Stomach (tissue), 9 donors: ENCODE data around the gene ATF5. TPM values are rescaled to one million over a fixed set of nuclear protein-coding genes. Genes with fewer than 3 reads are reported as not detected.

Experiments
- DNase-seq, 2 donors: peaks; one replicate each; pipeline versions ENCODE4 v3.0.0 to v3.0.0-alpha.2; 2013 to 2019
- H3K27ac ChIP-seq, 5 donors: fragments of 200-600 bp in 4 of 5; sonication (generic) in 4 of 5; one replicate each; pipeline ENCODE4 v1.5.1; 2013 to 2019; ENCODE audit warnings: mild to moderate bottlenecking in 1 of 5, moderate library complexity in 1 of 5
- H3K27me3 ChIP-seq, 3 donors: fragments of 200-600 bp; sonication (generic); one replicate each; pipeline ENCODE4 v1.5.1; 2017 to 2019; ENCODE audit warnings: mixed run types in 1 of 3
- H3K36me3 ChIP-seq, 4 donors: fragments of 200-600 bp; sonication (generic); 1 replicate in 3 of 4; 2 replicates in 1 of 4; pipeline ENCODE4 v1.5.1; 2016 to 2019
- H3K4me1 ChIP-seq, 4 donors: fragments of 200-600 bp; sonication (generic); one replicate each; pipeline ENCODE4 v1.5.1; 2016 to 2019
- H3K4me3 ChIP-seq, 4 donors: fragments of 200-600 bp; sonication (generic) in 3 of 4; one replicate each; pipeline ENCODE4 v1.5.1; 2016 to 2019; ENCODE audit warnings: mild to moderate bottlenecking in 1 of 4
- H3K9me3 ChIP-seq, 4 donors: fragments of 200-600 bp; sonication (generic); one replicate each; pipeline ENCODE4 v1.5.1; 2016 to 2019
- CTCF ChIP-seq, 7 experiments: fragments of 450-650 bp in 4 of 7; fragments of 200-600 bp in 3 of 7; sonication (generic) in 3 of 7; IDR thresholded peaks; one replicate each; pipeline ENCODE4 v1.5.1; 2016 to 2019; ENCODE audit warnings: antibody characterized with exemption in 7 of 7, control low read depth in 2 of 7, mild to moderate bottlenecking in 1 of 7
- EP300 ChIP-seq: sonication (generic); formaldehyde crosslinking; IDR thresholded peaks from one replicate; pipeline ENCODE4 v1.6.1; 2017; ENCODE audit warnings: antibody characterized with exemption
- POLR2A ChIP-seq, 4 donors: fragments of 450-650 bp; IDR thresholded peaks; one replicate each; pipeline ENCODE4 v1.6.1; 2016; ENCODE audit warnings: antibody characterized with exemption in 4 of 4, control low read depth in 2 of 4, mild to moderate bottlenecking in 1 of 4, moderate library complexity in 1 of 4
- POLR2AphosphoS5 ChIP-seq, 3 donors: sonication (generic); formaldehyde crosslinking; IDR thresholded peaks; one replicate each; pipeline ENCODE4 v1.6.1; 2016; ENCODE audit warnings: antibody characterized with exemption in 3 of 3
- WGBS, 5 donors: extraction: QIAGEN DNeasy Blood & Tissue Kit in 3 of 5; methylation state at CpG; one replicate each; pipeline versions ENCODE4 v1.1.5 to v1.1.7; 2013 to 2018; 5-methylcytosine and 5-hydroxymethylcytosine counted together
- intact Hi-C: fragments of 100-400 bp; cut with DNase I; formaldehyde crosslinking; loops from one replicate; pipeline ENCODE4 v1.15.1; 2023; ENCODE audit warnings: low total_unique reads
- polyA plus RNA-seq, 3 donors: library from polyadenylated mRNA; stranded (reverse); fragments of 200-250 nt; gene quantifications; one replicate each; pipeline ENCODE4 v1.2.3, GENCODE V29; 2013
- total RNA-seq, 5 donors: library from RNA; depleted of rRNA; stranded (reverse); fragments of >200 nt; gene quantifications; one replicate each; pipeline versions ENCODE4 v1.1.0 to v1.2.3, GENCODE V29; 2014 to 2016
- donor health status: healthy with polysubstance abuse.
- donor health status: Bipolar disorder and iron deficiency.
- donor health status: healthy.

Gene ATF5
- total and polyA plus RNA-seq, 8 donors, result 2.2 to 40.3 (median 9.9) TPM

- 71 to 80% (median 75%) methylated on average over 7 to 8 of the region's 8 CpGs for WGBS, 5 donors
- no peak for DNase-seq
- Histone ChIP-seq H3K27ac (no peak overlapping the region), H3K4me3 (no peak overlapping the region), H3K36me3 (no peaks in the 10 kb centered on the region), H3K4me1 (no peaks in the 10 kb centered on the region), H3K9me3 (no peaks in the 10 kb centered on the region), H3K27me3 (peaks cover 0 to 29% (median 0%) of the 10 kb centered on the region in 3 donors)
- intact Hi-C loops, result no loop called here
- no peak for TF ChIP-seq CTCF (IDR thresholded peaks at IDR 0.05)
- no peak for TF ChIP-seq EP300
- no peak for TF ChIP-seq POLR2AphosphoS5 (IDR thresholded peaks at IDR 0.05)
- TF ChIP-seq POLR2A (IDR thresholded peaks at IDR 0.05), result no peak
Measured at GRCh38 chr19:49946415-49946814, 17.4 kb downstream of the ATF5 start.

- Histone ChIP-seq H3K27ac (no peak overlapping the region), H3K36me3 (no peaks in the 10 kb centered on the region), H3K4me3 (no peak overlapping the region), H3K9me3 (no peaks in the 10 kb centered on the region), H3K27me3 (peaks cover 0 to 35% (median 0%) of the 10 kb centered on the region in 3 donors), H3K4me1 (peaks cover 9 to 32% (median 22%) of the 10 kb centered on the region in 4 donors)
- WGBS, 5 donors, result 71 to 85% (median 77%) methylated on average over 10 to 11 of the region's 11 CpGs
- intact Hi-C loops, result no loop called here
- no peak for DNase-seq
- no peak for TF ChIP-seq EP300
- no peak for TF ChIP-seq POLR2A (IDR thresholded peaks at IDR 0.05)
- TF ChIP-seq POLR2AphosphoS5 (IDR thresholded peaks at IDR 0.05), result no peak
- TF ChIP-seq CTCF (IDR thresholded peaks at IDR 0.05), result no peak
Measured at GRCh38 chr19:49949742-49950589, 21.0 kb downstream of the ATF5 start.

GRCh38 chr19:49950590-49950948, 21.6 kb downstream of the ATF5 start:
- WGBS, 5 donors, result 74 to 89% (median 85%) methylated on average over 5 of the region's 5 CpGs

GRCh38 chr19:49950956-49951526, 22.0 kb downstream of the ATF5 start:
- no peak overlapping the region for H3K27ac ChIP-seq
- H3K36me3 ChIP-seq, result no peaks in the 10 kb centered on the region
- no peak for DNase-seq
- H3K27me3 ChIP-seq, result peaks cover 0 to 35% (median 0%) of the 10 kb centered on the region in 3 donors
- WGBS, 5 donors, result 86 to 89% (median 87%) methylated on average over 12 to 13 of the region's 13 CpGs
- TF ChIP-seq POLR2AphosphoS5 (IDR thresholded peaks at IDR 0.05), result no peak
- TF ChIP-seq CTCF (IDR thresholded peaks at IDR 0.05), result no peak
- no peak for TF ChIP-seq POLR2A (IDR thresholded peaks at IDR 0.05)
- no peak for TF ChIP-seq EP300
- intact Hi-C loops, result no loop called here
- H3K4me3 ChIP-seq, result no peak overlapping the region
- peaks cover 12 to 41% (median 27%) of the 10 kb centered on the region in 4 donors for H3K4me1 ChIP-seq
- no peaks in the 10 kb centered on the region for H3K9me3 ChIP-seq

More at GRCh38 chr19:49950590-49950948, 21.6 kb downstream of the ATF5 start:
- Histone ChIP-seq H3K27ac (no peak overlapping the region), H3K4me1 (peaks cover 12 to 39% (median 26%) of the 10 kb centered on the region in 4 donors), H3K27me3 (peaks cover 0 to 35% (median 0%) of the 10 kb centered on the region in 3 donors), H3K9me3 (no peaks in the 10 kb centered on the region), H3K36me3 (no peaks in the 10 kb centered on the region), H3K4me3 (no peak overlapping the region)
- TF ChIP-seq EP300 (no peak), POLR2A (IDR thresholded peaks at IDR 0.05) (no peak), CTCF (IDR thresholded peaks at IDR 0.05) (no peak), POLR2AphosphoS5 (IDR thresholded peaks at IDR 0.05) (no peak)
- intact Hi-C loops, result no loop called here
- DNase-seq, result no peak
